Measurements from ENCODE around the gene RHEB.

DNA sequence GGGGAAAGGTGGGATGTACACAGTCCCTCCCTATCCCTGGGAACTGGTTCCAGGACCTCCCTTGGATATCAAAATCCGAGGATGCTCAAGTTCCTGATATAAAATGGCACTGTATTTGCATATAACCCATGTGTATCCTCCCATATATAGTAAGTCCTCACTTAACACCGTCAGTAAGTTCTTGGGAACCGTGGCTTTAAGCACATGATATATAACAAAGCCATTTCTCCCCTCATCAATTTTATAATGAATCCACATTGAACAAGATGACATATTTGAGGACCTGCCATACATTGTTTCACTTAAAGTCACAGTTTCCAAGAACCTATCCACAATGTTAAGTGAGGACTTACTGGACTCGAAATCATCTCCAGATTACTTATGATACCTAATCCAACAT lies 85.1 kb downstream of the RHEB start:
- no peak for TF ChIP-seq GATA3 (IDR thresholded peaks at IDR 0.05; ENCODE audit: low read depth, low read length)
- TF ChIP-seq GATA2 (IDR thresholded peaks at IDR 0.05; ENCODE audit: low read depth, low read length), result no peak
